MCF 10A (cell line): ENCODE data around the gene BCAT1. TPM values are rescaled to one million over a fixed set of nuclear protein-coding genes. Genes with fewer than 3 reads are reported as not detected.

Source experiments
- BruUV-seq: library from RNA; stranded (reverse); fragments of 400-500 nt; replicated peaks from 2 replicates; lab custom pipeline; 2021; lab: Mats Ljungman, UMichigan
- CTCF ChIA-PET: fragments of 300-600 bp; sonication (Branson Sonifier 250); formaldehyde crosslinking; extraction: SDS; loops from one replicate; lab custom pipeline; 2021; ENCODE audit warnings: antibody characterized with exemption, inconsistent platforms; lab: Yijun Ruan, JAX
- POLR2A ChIA-PET: fragments of 300-600, 350-650 bp; sonication (Branson Sonifier 250); formaldehyde crosslinking; extraction: SDS; loops from one replicate; lab custom pipeline; 2020; ENCODE audit warnings: antibody characterized with exemption, inconsistent platforms; lab: Yijun Ruan, JAX
- DNase-seq: peaks from one replicate; pipeline ENCODE4 v3.0.0-alpha.2; 2018; ENCODE audit not compliant: unreplicated experiment
- H3K27ac Mint-ChIP-seq: one replicate; pipeline ENCODE4 v1.8.0; 2022; ENCODE audit warnings: mild to moderate bottlenecking, low read depth, mixed read lengths; ENCODE audit not compliant: unreplicated experiment
- H3K27me3 Mint-ChIP-seq: one replicate; pipeline ENCODE4 v1.8.0; 2022; ENCODE audit warnings: mixed read lengths; ENCODE audit not compliant: insufficient read depth, unreplicated experiment
- H3K36me3 Mint-ChIP-seq: one replicate; pipeline ENCODE4 v1.8.0; 2022; ENCODE audit warnings: mild to moderate bottlenecking, moderate library complexity, mixed read lengths; ENCODE audit not compliant: insufficient read depth, unreplicated experiment
- H3K4me1 Mint-ChIP-seq: one replicate; pipeline ENCODE4 v1.8.0; 2022; ENCODE audit warnings: mixed read lengths; ENCODE audit not compliant: insufficient read depth, unreplicated experiment
- H3K4me3 Mint-ChIP-seq: one replicate; pipeline ENCODE4 v1.8.0; 2022; ENCODE audit warnings: mild to moderate bottlenecking, moderate library complexity, mixed read lengths; ENCODE audit not compliant: unreplicated experiment
- H3K9me3 Mint-ChIP-seq: one replicate; pipeline ENCODE4 v1.8.0; 2022; ENCODE audit warnings: mixed read lengths; ENCODE audit not compliant: unreplicated experiment
- intact Hi-C: fragments of 100-400 bp; cut with micrococcal nuclease; formaldehyde crosslinking; loops from 2 replicates; pipeline ENCODE4 v1.14.1; 2022
- total RNA-seq: library from RNA; stranded (reverse); gene quantifications from 2 replicates; pipeline ENCODE4 v1.2.3, GENCODE V29; 2022
- TF ChIP-seq, protein P1 (sequence below): fragments of 200-600 bp; IDR thresholded peaks from one replicate; pipeline ENCODE4 v1.8.0; 2022; ENCODE audit warnings: antibody characterized with exemption, mild to moderate bottlenecking; ENCODE audit not compliant: unreplicated experiment

Gene BCAT1
- total RNA-seq, 1 experiment from 2014 or later: 0.12 TPM

DNA sequence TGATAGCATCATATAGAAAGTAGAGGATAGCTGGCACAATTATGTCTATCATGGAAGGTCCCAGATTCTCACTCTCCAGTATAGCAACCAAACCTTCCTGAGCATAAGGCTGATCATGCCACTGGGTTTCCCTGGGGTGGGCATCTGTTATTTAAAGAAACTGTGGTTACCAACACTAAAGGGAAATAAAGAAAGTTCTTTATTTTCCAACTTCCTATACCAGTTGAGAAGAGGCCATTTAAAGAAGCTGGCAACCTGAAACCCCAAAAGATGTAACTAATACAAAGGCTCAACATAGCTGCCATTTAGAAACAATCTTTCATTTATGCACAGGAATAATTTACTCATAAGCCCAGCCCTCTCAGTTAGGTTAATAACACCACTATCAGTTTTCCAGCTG lies 3.1 kb downstream of the BCAT1 start:
- no peak for DNase-seq

DNA sequence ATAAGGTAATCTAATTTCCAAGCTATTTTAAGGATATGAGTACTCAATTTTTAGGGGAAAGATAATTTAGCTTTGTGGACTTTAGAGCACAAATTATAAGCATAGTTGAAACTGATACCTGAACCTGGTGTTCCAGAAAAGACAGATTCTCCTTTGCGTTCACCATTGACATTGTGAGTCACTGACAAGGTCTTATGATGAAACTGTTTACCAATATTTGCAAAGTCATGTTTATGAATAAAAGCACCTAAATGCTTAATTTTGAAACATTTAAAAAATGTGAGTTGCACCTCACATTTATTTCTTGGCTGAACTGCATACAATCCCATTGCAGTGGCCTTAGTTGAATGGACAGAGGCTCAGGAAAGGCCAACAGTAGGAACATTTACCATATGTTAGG lies 3.9 kb downstream of the BCAT1 start:
- intact Hi-C loops: no loop called here
- ChIA-PET POLR2A (no interaction called here), CTCF (interaction anchor here (0.7 to 0.9 kb wide), 3 partner anchors 14 to 204 kb away, joined by 3 read pairs; no protein-coding TSS in a partner anchor)
- TF ChIP-seq, protein P1, sequence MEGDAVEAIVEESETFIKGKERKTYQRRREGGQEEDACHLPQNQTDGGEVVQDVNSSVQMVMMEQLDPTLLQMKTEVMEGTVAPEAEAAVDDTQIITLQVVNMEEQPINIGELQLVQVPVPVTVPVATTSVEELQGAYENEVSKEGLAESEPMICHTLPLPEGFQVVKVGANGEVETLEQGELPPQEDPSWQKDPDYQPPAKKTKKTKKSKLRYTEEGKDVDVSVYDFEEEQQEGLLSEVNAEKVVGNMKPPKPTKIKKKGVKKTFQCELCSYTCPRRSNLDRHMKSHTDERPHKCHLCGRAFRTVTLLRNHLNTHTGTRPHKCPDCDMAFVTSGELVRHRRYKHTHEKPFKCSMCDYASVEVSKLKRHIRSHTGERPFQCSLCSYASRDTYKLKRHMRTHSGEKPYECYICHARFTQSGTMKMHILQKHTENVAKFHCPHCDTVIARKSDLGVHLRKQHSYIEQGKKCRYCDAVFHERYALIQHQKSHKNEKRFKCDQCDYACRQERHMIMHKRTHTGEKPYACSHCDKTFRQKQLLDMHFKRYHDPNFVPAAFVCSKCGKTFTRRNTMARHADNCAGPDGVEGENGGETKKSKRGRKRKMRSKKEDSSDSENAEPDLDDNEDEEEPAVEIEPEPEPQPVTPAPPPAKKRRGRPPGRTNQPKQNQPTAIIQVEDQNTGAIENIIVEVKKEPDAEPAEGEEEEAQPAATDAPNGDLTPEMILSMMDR: no peak
- peaks cover 4% of the 10 kb centered on the region for H3K36me3 Mint-ChIP-seq
- H3K9me3 Mint-ChIP-seq: no peaks in the 10 kb centered on the region
- H3K4me3 Mint-ChIP-seq: no peak overlapping the region
- no TSS peak for BruUV-seq
- DNase-seq: no peak
- no peak overlapping the region for H3K27ac Mint-ChIP-seq
- H3K27me3 Mint-ChIP-seq: no peaks in the 10 kb centered on the region
- H3K4me1 Mint-ChIP-seq: peaks cover 7% of the 10 kb centered on the region

More for the DNA sequence above, 3.1 kb downstream of the BCAT1 start:
- no peaks in the 10 kb centered on the region for H3K27me3 Mint-ChIP-seq
- intact Hi-C loops: no loop called here
- ChIA-PET POLR2A (no interaction called here), CTCF (interaction anchor here (0.9 to 1.0 kb wide), 2 partner anchors 15 to 108 kb away, joined by 3 read pairs; no protein-coding TSS in a partner anchor)
- H3K9me3 Mint-ChIP-seq: no peaks in the 10 kb centered on the region
- no peak overlapping the region for H3K27ac Mint-ChIP-seq
- peaks cover 4% of the 10 kb centered on the region for H3K36me3 Mint-ChIP-seq
- TF ChIP-seq, protein P1: no peak
- peaks cover 7% of the 10 kb centered on the region for H3K4me1 Mint-ChIP-seq
- no peak overlapping the region for H3K4me3 Mint-ChIP-seq
- BruUV-seq: no TSS peak

DNA sequence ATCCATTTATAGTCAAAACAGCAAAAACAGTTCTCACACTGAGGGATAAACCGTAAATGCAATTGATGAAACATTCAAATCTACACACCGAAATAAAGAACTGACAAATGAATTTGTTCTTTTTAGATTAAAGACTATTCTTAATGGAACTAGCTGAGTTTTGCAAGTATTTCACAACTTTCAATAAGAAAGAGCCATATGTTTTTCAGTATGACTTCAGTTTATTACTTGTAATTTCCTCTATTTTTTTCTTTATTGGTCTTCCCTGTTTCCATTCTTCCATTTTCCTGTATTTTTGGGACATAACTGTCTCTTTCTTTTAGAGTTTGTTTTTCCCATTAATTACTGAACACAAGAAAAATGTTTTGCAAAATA lies 4.3 kb downstream of the BCAT1 start:
- Mint-ChIP-seq H3K4me3 (no peak overlapping the region), H3K4me1 (peaks cover 7% of the 10 kb centered on the region), H3K27ac (no peak overlapping the region), H3K9me3 (no peaks in the 10 kb centered on the region), H3K36me3 (peaks cover 4% of the 10 kb centered on the region), H3K27me3 (no peaks in the 10 kb centered on the region)
- ChIA-PET POLR2A (no interaction called here), CTCF (interaction anchor here (0.7 kb wide), 1 partner anchor 205 kb away, joined by 3 read pairs; no protein-coding TSS in a partner anchor)
- TF ChIP-seq, protein P1: no peak
- intact Hi-C loops: no loop called here
- DNase-seq: no peak
- BruUV-seq: no TSS peak

DNA sequence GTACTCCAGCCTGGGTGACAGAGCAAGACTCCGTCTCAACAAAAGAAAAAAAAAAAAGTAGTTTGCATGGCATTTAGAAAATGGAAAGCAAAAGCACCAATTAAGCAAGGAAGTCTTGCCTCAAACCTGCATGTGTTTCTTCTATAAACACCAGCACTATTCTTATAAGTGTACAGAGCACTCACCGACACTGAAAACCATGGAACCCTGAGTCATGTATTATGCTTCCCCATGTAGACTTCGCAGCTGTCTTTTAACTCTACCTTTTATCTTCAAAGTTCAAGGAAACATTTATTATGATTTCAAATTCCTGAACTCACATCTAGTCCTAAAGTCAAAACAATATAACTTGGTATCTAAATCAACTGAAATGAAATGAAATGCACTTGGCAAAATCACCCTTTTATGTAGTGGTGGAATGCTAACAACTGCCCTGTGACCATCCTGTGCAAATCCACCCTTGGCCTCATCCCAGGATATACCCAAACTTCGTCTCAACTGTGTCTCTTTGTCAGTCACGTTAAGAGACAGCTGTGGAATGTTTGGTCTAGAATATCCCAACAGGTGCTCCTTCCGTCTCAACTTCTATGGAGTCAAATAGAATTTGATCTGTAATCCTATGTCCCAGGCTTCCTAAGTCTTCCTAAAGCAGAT lies 4.8 kb downstream of the BCAT1 start:
- intact Hi-C loops: no loop called here
- Mint-ChIP-seq H3K4me3 (no peak overlapping the region), H3K36me3 (peaks cover 4% of the 10 kb centered on the region), H3K4me1 (peaks cover 7% of the 10 kb centered on the region), H3K27ac (no peak overlapping the region), H3K9me3 (no peaks in the 10 kb centered on the region), H3K27me3 (no peaks in the 10 kb centered on the region)
- TF ChIP-seq, protein P1: no peak
- DNase-seq: no peak
- BruUV-seq: no TSS peak
- ChIA-PET POLR2A (interaction anchor here (0.6 kb wide), 1 partner anchor 1754 kb away, joined by 3 read pairs; no protein-coding TSS in a partner anchor), CTCF (no interaction called here)
